Stimulated activated CD4-positive, alpha-beta T cell treated with anti-CD3 and anti-CD28 coated beads, TNF-alpha, amount 100 ng/mL, for 48 hours (primary cell): ENCODE data around the gene GOLGA8N.
A peak's percentile ranks its signal among the peaks of the same experiment; 100 is the strongest.

Source experiments
- DNase-seq, 3 donors: peaks; one replicate each; pipeline ENCODE4 v3.0.0-alpha.2; 2020; ENCODE audit warnings: low read depth in 3 of 3

Gene GOLGA8N

GRCh38 chr15:32651229-32651837 is 58.1 kb downstream of the GOLGA8N start:
- peak; percentile 7 to 33 (median 14) for DNase-seq

DNA sequence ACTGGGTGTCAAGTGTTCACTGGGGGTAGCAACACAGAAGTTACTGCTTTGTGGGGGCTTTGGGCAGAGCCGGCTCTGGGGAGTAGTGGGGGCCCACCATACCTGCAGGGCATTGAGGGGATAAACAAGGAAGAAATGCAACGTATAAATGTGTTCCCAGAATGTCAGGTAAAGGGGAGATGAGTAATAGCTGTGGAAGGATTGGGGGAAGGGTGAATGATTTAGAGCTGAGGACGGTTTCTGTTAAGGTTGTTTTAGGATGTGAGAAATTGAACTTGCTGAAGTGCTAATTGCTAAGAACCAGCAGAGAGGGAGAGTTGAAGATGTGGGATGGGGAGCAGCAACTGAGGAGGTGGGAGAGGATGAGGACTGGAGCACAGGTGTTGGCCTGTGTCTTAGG is 58.9 kb downstream of the GOLGA8N start:
- no peak for DNase-seq

GRCh38 chr15:32656091-32656490 is 62.8 kb downstream of the GOLGA8N start:
- DNase-seq: no peak

DNA sequence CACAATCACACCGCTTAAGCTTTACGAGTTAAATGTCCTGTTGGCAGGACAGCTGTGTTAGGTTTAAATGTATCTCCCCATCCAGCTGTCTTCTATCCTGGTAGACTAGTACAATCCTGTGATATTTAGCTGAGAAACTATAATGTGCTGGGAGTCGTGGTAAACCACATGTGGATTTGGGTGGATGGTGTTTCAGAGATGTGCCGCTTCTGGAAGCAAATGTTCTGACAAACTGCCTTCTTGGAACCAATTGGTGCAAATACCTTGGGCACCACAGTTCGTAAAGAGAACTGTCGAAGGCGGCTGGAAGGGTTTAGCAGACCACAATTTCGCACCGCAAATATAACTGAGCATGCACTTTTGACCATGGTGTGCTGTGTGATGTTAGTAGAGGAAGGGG is 63.2 kb downstream of the GOLGA8N start:
- DNase-seq: no peak
